Cardiac septum (tissue), 1 donor: Measurements from ENCODE around the gene SHOC2. TPM values are rescaled to one million over a fixed set of nuclear protein-coding genes. Genes with fewer than 3 reads are reported as not detected.

Source experiments
- DNase-seq: peaks from one replicate; pipeline ENCODE4 v3.0.0-alpha.2; 2020; ENCODE audit warnings: low spot score
- intact Hi-C: fragments of 100-400 bp; cut with DNase I; formaldehyde crosslinking; loops from one replicate; pipeline ENCODE4 v1.14.0; 2022
- total RNA-seq: library from RNA; stranded (reverse); fragmentation: NEBNext Ultra II Directional; extraction: Animal tissue kit (Norgen Biotek cat#: 25700); gene quantifications from one replicate; pipeline ENCODE4 v1.2.1, GENCODE V29; 2021
- donor health status: DM: no; HTN: no; CAD: no.

The SHOC2 gene
- total RNA-seq, 1 donor from 2014 or later, result 51.4 TPM

GRCh38 chr10:110931769-110932381, 12.5 kb downstream of the SHOC2 start:
- intact Hi-C loops, result no loop called here
- DNase-seq, result no peak

DNA sequence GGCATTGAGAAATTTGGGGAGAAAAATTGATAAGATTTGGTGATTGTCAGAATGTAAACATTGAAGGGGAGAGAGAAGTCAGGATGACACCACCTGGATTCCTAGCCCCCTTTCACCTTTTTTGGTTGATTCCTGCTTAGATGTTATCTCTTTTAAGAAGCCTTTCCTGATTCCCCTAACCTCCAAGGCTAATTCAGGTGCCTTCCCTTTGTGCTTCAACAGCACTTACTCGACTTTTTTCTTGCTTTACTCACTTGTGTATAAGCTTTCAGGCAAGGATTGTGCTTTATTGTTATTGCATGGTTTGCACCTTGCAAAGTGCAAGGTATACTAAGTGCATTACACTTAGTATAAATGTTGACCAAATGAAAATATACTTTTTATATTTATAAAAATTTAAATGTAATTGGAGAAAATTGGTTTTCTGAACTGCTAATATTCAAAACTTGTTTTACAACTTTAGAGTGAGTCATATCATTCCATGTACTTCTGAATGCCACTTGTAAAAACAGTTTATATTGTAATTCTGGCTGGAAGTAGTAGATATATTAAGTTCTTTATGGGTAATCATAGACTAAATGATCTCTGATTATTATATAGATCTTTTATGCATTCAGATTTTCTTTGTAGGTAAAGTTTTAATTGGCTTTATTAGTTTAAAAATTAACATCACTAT, 13.2 kb downstream of the SHOC2 start:
- intact Hi-C loops, result no loop called here
- no peak for DNase-seq

GRCh38 chr10:110936757-110937156, 17.4 kb downstream of the SHOC2 start:
- DNase-seq, result no peak
- intact Hi-C loops, result no loop called here

GRCh38 chr10:110939419-110939818, 20.0 kb downstream of the SHOC2 start:
- no peak for DNase-seq
- intact Hi-C loops, result no loop called here

GRCh38 chr10:110944792-110945396, 25.5 kb downstream of the SHOC2 start:
- no peak for DNase-seq
- intact Hi-C loops, result no loop called here

- DNase-seq, result no peak
- intact Hi-C loops, result no loop called here
These were observed 27.1 kb downstream of the SHOC2 start for GRCh38 chr10:110946496-110946895.

GRCh38 chr10:110947061-110947595, 27.7 kb downstream of the SHOC2 start:
- intact Hi-C loops, result no loop called here
- DNase-seq, result no peak

GRCh38 chr10:110951381-110951780, 32.0 kb downstream of the SHOC2 start:
- intact Hi-C loops, result no loop called here
- DNase-seq, result no peak

GRCh38 chr10:110957606-110958005, 38.2 kb downstream of the SHOC2 start:
- no peak for DNase-seq
- intact Hi-C loops, result no loop called here

GRCh38 chr10:110959379-110960332, 40.3 kb downstream of the SHOC2 start:
- DNase-seq, result no peak
- intact Hi-C loops, result no loop called here

- intact Hi-C loops, result no loop called here
- DNase-seq, result no peak
These were observed 40.9 kb downstream of the SHOC2 start for GRCh38 chr10:110960333-110960712.

GRCh38 chr10:110962443-110962842, 43.0 kb downstream of the SHOC2 start:
- intact Hi-C loops, result no loop called here

GRCh38 chr10:110963162-110963561, 43.8 kb downstream of the SHOC2 start:
- no peak for DNase-seq
- intact Hi-C loops, result no loop called here

More at GRCh38 chr10:110962443-110962842, 43.0 kb downstream of the SHOC2 start:
- no peak for DNase-seq

- DNase-seq, result no peak
These were observed 45.3 kb downstream of the SHOC2 start for GRCh38 chr10:110964681-110965080.

DNA sequence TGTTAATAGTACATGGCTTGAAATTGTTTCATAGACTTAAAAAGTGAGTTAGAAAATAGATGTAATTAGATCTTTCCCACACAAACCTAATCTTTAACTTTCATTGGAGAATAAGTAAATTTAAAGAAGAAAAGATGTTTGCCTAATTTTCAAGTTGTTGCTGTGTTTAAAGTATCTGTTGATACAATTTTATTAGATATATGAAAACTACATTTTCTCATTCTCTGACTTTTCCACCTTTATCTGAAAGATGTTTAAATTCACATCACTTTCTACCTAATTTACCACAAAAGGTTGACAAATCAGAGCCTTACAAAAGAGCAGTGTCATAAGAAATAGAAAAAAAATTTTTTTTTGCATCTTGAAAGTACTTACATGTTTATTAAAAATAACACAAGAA, 45.8 kb downstream of the SHOC2 start:
- intact Hi-C loops, result no loop called here
- DNase-seq, result no peak

More at GRCh38 chr10:110964681-110965080, 45.3 kb downstream of the SHOC2 start:
- intact Hi-C loops, result no loop called here

GRCh38 chr10:110966146-110966545, 46.7 kb downstream of the SHOC2 start:
- intact Hi-C loops, result no loop called here
- no peak for DNase-seq

DNA sequence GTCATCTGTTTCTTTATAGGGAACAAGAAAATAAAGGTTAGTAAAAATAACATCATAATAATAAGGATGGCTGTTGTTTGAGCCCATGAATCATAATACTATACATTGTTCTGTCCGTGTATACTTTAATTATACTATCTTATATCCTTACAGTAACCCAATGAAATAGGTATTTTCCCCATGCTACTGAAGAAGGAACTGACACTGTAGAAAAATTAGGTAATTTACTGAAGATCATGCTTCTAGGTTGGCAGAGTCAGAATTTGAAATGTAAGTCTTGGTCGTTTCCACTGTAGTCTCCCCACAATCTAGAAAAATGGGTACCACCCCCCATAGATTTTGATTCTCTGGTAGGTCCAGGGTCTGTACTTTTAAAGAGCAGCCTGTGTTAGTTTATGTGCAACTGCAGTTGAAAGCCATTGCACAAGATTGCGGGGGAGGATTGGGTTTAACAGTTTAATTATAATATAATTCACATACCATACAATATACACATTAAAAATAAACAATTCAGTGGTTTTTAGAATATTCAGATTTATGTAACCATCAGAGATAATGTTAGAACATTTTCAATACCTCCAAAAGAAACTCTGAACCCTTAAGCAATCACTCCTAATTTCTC, 47.7 kb downstream of the SHOC2 start:
- intact Hi-C loops, result no loop called here
- no peak for DNase-seq

GRCh38 chr10:110967645-110968044, 48.2 kb downstream of the SHOC2 start:
- intact Hi-C loops, result no loop called here
- DNase-seq, result no peak

DNA sequence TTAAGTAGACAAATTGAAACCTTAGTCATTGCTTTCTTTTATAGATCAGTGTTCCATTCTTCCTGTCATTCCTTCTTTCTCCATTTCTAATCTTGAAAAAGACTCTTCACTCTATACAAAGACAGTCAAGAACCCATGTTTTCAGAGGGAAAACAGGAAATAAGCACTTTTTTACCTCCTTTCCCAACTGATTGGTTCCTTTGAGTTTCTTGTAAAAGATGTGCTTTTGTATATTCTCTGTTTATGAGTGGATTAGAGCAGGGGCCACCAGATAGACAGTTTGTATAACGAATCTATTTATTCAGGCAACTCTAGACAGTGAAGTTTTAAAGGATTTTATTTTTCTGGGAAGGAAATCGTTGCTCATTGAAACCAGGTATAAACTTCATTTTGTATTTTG, 49.8 kb downstream of the SHOC2 start:
- DNase-seq, result no peak
- intact Hi-C loops, result no loop called here
